Right atrium auricular region (tissue), 2 donors: ENCODE data around the gene PSMB1. TPM values are rescaled to one million over a fixed set of nuclear protein-coding genes. Genes with fewer than 3 reads are reported as not detected.
"Not testable (repeated sequence)": the region's sequence is repeated elsewhere in the genome, so short reads cannot be mapped to it uniquely, and the experiment has no call there.

Experiments used
- DNase-seq: peaks from one replicate; pipeline ENCODE4 v3.0.0-alpha.2; 2019; ENCODE audit warnings: low spot score
- H3K27ac ChIP-seq, 2 donors: fragments of 200-600 bp; sonication (generic); 1 replicate in 1 of 2; 2 replicates in 1 of 2; pipeline ENCODE4 v1.5.1; 2016 to 2019
- H3K27me3 ChIP-seq, 2 donors: fragments of 200-600 bp; sonication (generic); one replicate each; pipeline versions ENCODE4 v1.5.1 to v1.6.0; 2017 to 2019
- H3K36me3 ChIP-seq: fragments of 200-600 bp; sonication (generic); one replicate; pipeline ENCODE4 v1.5.1; 2016
- H3K4me1 ChIP-seq, 2 donors: fragments of 200-600 bp; sonication (generic); one replicate each; pipeline versions ENCODE4 v1.5.1 to v1.6.0; 2017 to 2019
- H3K4me3 ChIP-seq, 2 donors: fragments of 200-600 bp; sonication (generic); 1 replicate in 1 of 2; 2 replicates in 1 of 2; pipeline ENCODE4 v1.5.1; 2017 to 2019; ENCODE audit warnings: mild to moderate bottlenecking in 1 of 2, moderate library complexity in 1 of 2
- H3K9me3 ChIP-seq, 2 donors: fragments of 200-600 bp; sonication (generic); one replicate each; pipeline ENCODE4 v1.5.1; 2019
- CTCF ChIP-seq, 2 donors: fragments of 200-600 bp; sonication (generic); IDR thresholded peaks; one replicate each; pipeline ENCODE4 v1.5.1; 2019; ENCODE audit warnings: antibody characterized with exemption in 2 of 2
- total RNA-seq, 2 donors: library from RNA; depleted of rRNA; stranded (reverse); fragments of >200 nt; gene quantifications; one replicate each; pipeline ENCODE4 v1.1.0, GENCODE V29; 2016

Gene PSMB1
- total RNA-seq, 2 donors from 2014 or later = 188 to 245 TPM

DNA sequence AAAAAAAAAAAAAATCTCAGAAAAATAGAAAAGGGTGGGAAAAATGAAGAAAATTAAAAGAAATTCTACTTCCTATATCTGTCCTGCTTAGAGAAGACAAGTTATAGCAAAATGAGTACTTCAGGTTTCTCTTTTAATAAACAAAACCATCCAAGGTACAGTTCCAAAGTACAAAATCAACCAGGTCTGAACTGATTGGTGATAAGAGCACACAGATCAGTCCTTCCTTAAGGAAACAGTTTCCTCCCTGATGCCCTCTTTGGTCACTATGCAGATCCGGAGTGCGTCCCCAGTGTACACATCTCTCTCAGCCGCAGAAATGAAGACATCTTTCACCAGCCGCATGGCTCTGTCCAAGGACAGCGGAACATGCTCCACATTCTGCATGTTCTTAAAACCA lies 18.1 kb downstream of the PSMB1 start:
- no peak for DNase-seq
- Histone ChIP-seq H3K36me3 (peaks cover 77% of the 10 kb centered on the region), H3K4me3 (no peak overlapping the region), H3K27me3 (no peaks in the 10 kb centered on the region), H3K27ac (no peak overlapping the region), H3K9me3 (no peaks in the 10 kb centered on the region), H3K4me1 (peaks cover 0 to 7% of the 10 kb centered on the region in 2 donors)
- no peak for TF ChIP-seq CTCF (IDR thresholded peaks at IDR 0.05)

- TF ChIP-seq CTCF (IDR thresholded peaks at IDR 0.05) = no peak
- Histone ChIP-seq H3K27me3 (no peaks in the 10 kb centered on the region), H3K27ac (no peak overlapping the region), H3K9me3 (no peaks in the 10 kb centered on the region), H3K36me3 (peaks cover 65% of the 10 kb centered on the region), H3K4me3 (no peak overlapping the region), H3K4me1 (peaks cover 0 to 13% of the 10 kb centered on the region in 2 donors)
- DNase-seq = no peak
Observed at GRCh38 chr6:170533792-170534191, 19.3 kb downstream of the PSMB1 start.

DNA sequence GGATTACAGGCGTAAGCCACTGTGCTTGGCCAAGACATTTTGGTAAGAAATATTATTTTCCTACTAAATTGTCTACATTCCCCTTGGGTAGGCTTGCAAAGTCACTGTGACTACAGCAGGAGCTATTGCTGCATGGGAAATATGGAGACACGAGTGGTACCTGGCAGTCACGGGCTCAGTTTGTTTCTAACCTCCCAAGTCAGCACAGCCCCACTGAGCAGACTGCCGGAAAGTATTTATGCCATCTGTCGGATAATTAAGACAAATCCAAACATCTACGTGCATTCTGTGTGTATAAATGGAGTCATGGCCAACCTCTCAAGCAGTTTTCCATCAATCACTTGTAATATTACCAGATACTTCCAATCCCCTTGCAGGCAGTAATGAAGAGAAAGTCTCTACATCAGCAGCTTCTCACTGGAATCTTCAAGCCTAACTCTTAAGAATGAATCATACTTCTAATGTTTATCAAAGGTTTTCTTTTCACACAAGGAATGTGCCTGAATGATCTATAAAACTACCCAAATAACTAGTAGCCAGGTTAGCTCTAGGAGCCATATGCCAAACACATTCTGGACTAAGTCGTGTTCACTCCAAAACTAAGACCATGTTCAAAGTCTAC lies 20.1 kb downstream of the PSMB1 start:
- DNase-seq = no peak
- no peak for TF ChIP-seq CTCF (IDR thresholded peaks at IDR 0.05)
- Histone ChIP-seq H3K4me3 (no peak overlapping the region), H3K27me3 (no peaks in the 10 kb centered on the region), H3K9me3 (no peaks in the 10 kb centered on the region), H3K36me3 (peaks cover 57% of the 10 kb centered on the region), H3K27ac (no peak overlapping the region), H3K4me1 (peaks cover 0 to 13% of the 10 kb centered on the region in 2 donors)

GRCh38 chr6:170529839-170530469 lies 23.2 kb downstream of the PSMB1 start:
- DNase-seq = peak; percentile 75
- no peak overlapping the region for H3K27ac ChIP-seq

GRCh38 chr6:170527995-170528394 lies 25.1 kb downstream of the PSMB1 start:
- not testable (repeated sequence) for H3K36me3 ChIP-seq, DNase-seq, H3K9me3 ChIP-seq, H3K27ac ChIP-seq, H3K4me3 ChIP-seq, H3K27me3 ChIP-seq
- H3K4me1 ChIP-seq = peaks cover 0 to 33% of the 10 kb centered on the region in 2 donors

More at GRCh38 chr6:170529839-170530469, 23.2 kb downstream of the PSMB1 start:
- H3K9me3 ChIP-seq = no peaks in the 10 kb centered on the region
- peaks cover 0 to 16% of the 10 kb centered on the region in 2 donors for H3K4me1 ChIP-seq
- peak; percentile 87 to 91 for TF ChIP-seq CTCF (IDR thresholded peaks at IDR 0.05)
- no peak overlapping the region for H3K4me3 ChIP-seq
- H3K36me3 ChIP-seq = peaks cover 27% of the 10 kb centered on the region
- H3K27me3 ChIP-seq = no peaks in the 10 kb centered on the region

GRCh38 chr6:170525795-170526194 lies 27.3 kb downstream of the PSMB1 start:
- Histone ChIP-seq H3K4me3 (no peak overlapping the region), H3K4me1 (peaks cover 0 to 48% of the 10 kb centered on the region in 2 donors), H3K27me3 (no peaks in the 10 kb centered on the region), H3K36me3 (no peaks in the 10 kb centered on the region), H3K27ac (no peak overlapping the region), H3K9me3 (no peaks in the 10 kb centered on the region)
- DNase-seq = no peak
- TF ChIP-seq CTCF (IDR thresholded peaks at IDR 0.05) = no peak
